Keratinocyte (primary cell): ENCODE measurements around the gene RABL6.

ENCODE experiments used
- CTCF ChIP-seq, 3 experiments: IDR thresholded peaks in 1 of 3; conservative IDR thresholded peaks in 1 of 3; optimal IDR thresholded peaks in 1 of 3; 2 replicates in 2 of 3; 3 replicates in 1 of 3; pipeline versions ENCODE3 to v1.5.1; 2011; ENCODE audit warnings: low read length in 3 of 3, mild to moderate bottlenecking in 3 of 3, moderate library complexity in 2 of 3, control low read depth in 1 of 3, inconsistent platforms in 1 of 3; ENCODE audit not compliant: insufficient read depth in 2 of 3; ENCODE audit errors: extremely low read depth in 1 of 3
- EZH2 ChIP-seq: IDR thresholded peaks from one replicate; pipeline ENCODE4 v1.6.1; 2012; ENCODE audit warnings: inconsistent platforms, mild to moderate bottlenecking, low read length, moderate library complexity

GRCh38 chr9:136794281-136794999 is 13.3 kb upstream of the RABL6 start:
- TF ChIP-seq CTCF (optimal IDR thresholded peaks at IDR 0.05 in 1 of 3, IDR thresholded peaks at IDR 0.05 in 1 of 3, conservative IDR thresholded peaks at IDR 0.05 in 1 of 3; ENCODE audit: extremely low read depth in 1 of 3, insufficient read depth in 2 of 3, low read length in 3 of 3): no peak
- no peak for TF ChIP-seq EZH2
